K562 (cell line): Measurements from ENCODE around the gene IRF8. TPM values are rescaled to one million over a fixed set of nuclear protein-coding genes. Genes with fewer than 3 reads are reported as not detected.
A peak's percentile ranks its signal among the peaks of the same experiment; 100 is the strongest.

Experiments used
- C11orf30 ChIP-seq: fragments of 450-650 bp; IDR thresholded peaks from 2 replicates; pipeline ENCODE4 v1.6.1; 2016; ENCODE audit warnings: low read depth, mild to moderate bottlenecking
- CTCF ChIP-seq, 3 experiments: IDR thresholded peaks in 2 of 3; conservative IDR thresholded peaks in 1 of 3; 2 replicates each; pipeline ENCODE4 v1.5.1; 2011 to 2012; ENCODE audit warnings: low read length in 3 of 3, mild to moderate bottlenecking in 3 of 3, control low read depth in 2 of 3, improper control_type of control experiment in 1 of 3, inconsistent platforms in 1 of 3, low read depth in 1 of 3, mixed read lengths in 1 of 3, moderate library complexity in 1 of 3; ENCODE audit not compliant: insufficient read depth in 2 of 3
- ERF ChIP-seq: fragments of 450-650 bp; formaldehyde crosslinking; IDR thresholded peaks from 2 replicates; pipeline ENCODE4 v1.4.0; 2020; ENCODE audit warnings: mild to moderate bottlenecking, mixed read lengths
- MAFG ChIP-seq: fragments of 450-650 bp; conservative IDR thresholded peaks from 2 replicates; pipeline ENCODE4 v1.6.1; 2016; ENCODE audit warnings: missing genetic modification characterization, missing compliant biosample characterization
- NFE2 ChIP-seq: IDR thresholded peaks from 2 replicates; pipeline ENCODE4 v1.6.1; 2014; ENCODE audit warnings: antibody characterized with exemption, low read depth
- REST ChIP-seq, 2 experiments: fragments of 450-650 bp; formaldehyde crosslinking in 1 of 2; IDR thresholded peaks; 2 replicates each; pipeline versions ENCODE4 v1.4.0 to v1.6.1; 2014 to 2020; ENCODE audit warnings: mild to moderate bottlenecking in 2 of 2, borderline replicate concordance in 1 of 2, low read depth in 1 of 2
- polyA plus RNA-seq, 8 experiments: library from polyadenylated mRNA; depleted of rRNA in 4 of 8; stranded (reverse) in 5 of 8; unstranded in 3 of 8; fragments of >200 nt; fragmentation: Nextera tagmentation in 2 of 8; fragmentation: Illumina TruSeq in 1 of 8; extraction: Ambion mirVana in 2 of 8; extraction: Trizol in 1 of 8; gene quantifications; 2 replicates each; pipeline versions ENCODE4 v1.2.1 to v1.2.3, GENCODE V29; 2011 to 2014; ENCODE audit warnings: inconsistent platforms in 1 of 8, missing spikeins in 1 of 8
- total RNA-seq, 7 experiments: library from RNA; depleted of rRNA in 6 of 7; stranded (reverse); fragments of >200 nt in 6 of 7; fragmentation: Illumina TruSeq in 2 of 7; extraction: Trizol in 2 of 7; gene quantifications; 2 replicates each; pipeline versions ENCODE4 v1.2.1 to v1.2.3, GENCODE V29; 2011 to 2021; ENCODE audit warnings: low replicate concordance in 1 of 7

Gene IRF8
- total and polyA plus RNA-seq, 9 of the 15 experiments (the other 6 are each of a cell fraction or from before 2014, with no cell fraction given), result 0.01 to 0.98 TPM; not detected in 7

GRCh38 chr16:85936816-85937215, 37.9 kb downstream of the IRF8 start (continued):
- TF ChIP-seq REST (IDR thresholded peaks at IDR 0.05; ENCODE audit: borderline replicate concordance), result peak; percentile 49
- no peak for TF ChIP-seq REST (CRISPR knock-in tag; IDR thresholded peaks at IDR 0.05; ENCODE audit: low read depth)
- TF ChIP-seq NFE2, result peak; percentile 74
- TF ChIP-seq ERF (CRISPR knock-in tag), result no peak
- peak; percentile 74 for TF ChIP-seq MAFG (tag)
- TF ChIP-seq CTCF (IDR thresholded peaks at IDR 0.05 in 2 of 3, conservative IDR thresholded peaks at IDR 0.05 in 1 of 3; ENCODE audit: insufficient read depth in 2 of 3, low read depth in 1 of 3, low read length in 3 of 3), result no peak
- peak; percentile 76 for TF ChIP-seq C11orf30
